K562 (cell line): ENCODE results near the gene DCN. TPM values are rescaled to one million over a fixed set of nuclear protein-coding genes. Genes with fewer than 3 reads are reported as not detected.

ENCODE experiments used
- ATAC-seq: fragments of 200-7000 bp; cut with Tn5 transposase; 3 replicates; pipeline ENCODE4 v1.9.1; 2020; ENCODE audit warnings: moderate library complexity
- BruUV-seq: library from RNA; stranded (reverse); fragments of 400-500 nt; replicated peaks from 2 replicates; lab custom pipeline; 2021; lab: Mats Ljungman, UMichigan
- CTCF ChIA-PET: fragments of 300-600 bp; formaldehyde crosslinking; extraction: SDS; loops from one replicate; lab custom pipeline; 2021; ENCODE audit warnings: low intra/inter-chr PET ratio; lab: Yijun Ruan, JAX
- POLR2A ChIA-PET: fragments of 300-600, 350-650 bp; sonication (Branson Sonifier 250); formaldehyde crosslinking; extraction: SDS; loops from one replicate; lab custom pipeline; 2021; ENCODE audit warnings: antibody characterized with exemption, inconsistent platforms; lab: Yijun Ruan, JAX
- DNase-seq, 4 experiments: peaks; one replicate each; pipeline versions ENCODE4 v3.0.0 to v3.0.0-alpha.2; 2011 to 2018; ENCODE audit warnings: low spot score in 3 of 4, mixed read lengths in 3 of 4; ENCODE audit errors: extremely low read depth in 1 of 4
- FAIRE-seq: peaks from 2 replicates; lab custom pipeline; 2011; peaks lifted over from hg19 to GRCh38; lab: Jason Lieb, UNC
- H2AFZ ChIP-seq: 2 replicates; pipeline ENCODE4 v1.6.0; 2011; ENCODE audit warnings: low read depth, low read length, control low read depth, inconsistent platforms
- H3K27ac ChIP-seq: fragments of 200-600 bp; 3 replicates; pipeline ENCODE4 v1.8.0; 2011; ENCODE audit warnings: low read depth, mild to moderate bottlenecking, control low read depth, inconsistent platforms, low read length, moderate library complexity, mixed read lengths; ENCODE audit errors: extremely low read depth
- H3K27me3 ChIP-seq, 2 experiments: fragments of 300-600 bp in 1 of 2; 2 replicates in 1 of 2; 3 replicates in 1 of 2; pipeline versions ENCODE4 v1.6.0 to v1.8.0; 2011; ENCODE audit warnings: inconsistent platforms in 2 of 2, low read length in 2 of 2, mild to moderate bottlenecking in 1 of 2, mixed read lengths in 1 of 2, moderate library complexity in 1 of 2; ENCODE audit not compliant: control insufficient read depth in 2 of 2, insufficient read depth in 2 of 2
- H3K36me3 ChIP-seq: fragments of 300-600 bp; 3 replicates; pipeline ENCODE4 v1.8.0; 2011; ENCODE audit warnings: mild to moderate bottlenecking, low read length, inconsistent platforms; ENCODE audit not compliant: control insufficient read depth, insufficient read depth
- H3K4me1 ChIP-seq, 2 experiments: fragments of 200-600 bp in 1 of 2; replicated peaks in 1 of 2; 2 replicates in 1 of 2; 3 replicates in 1 of 2; pipeline versions ENCODE4 v1.5.1 to v1.8.0; 2011; ENCODE audit warnings: inconsistent platforms in 2 of 2, low read length in 2 of 2, mild to moderate bottlenecking in 1 of 2, mixed read lengths in 1 of 2, moderate library complexity in 1 of 2; ENCODE audit not compliant: control insufficient read depth in 2 of 2, insufficient read depth in 2 of 2
- H3K4me2 ChIP-seq: 2 replicates; pipeline ENCODE4 v1.6.1; 2011; ENCODE audit warnings: low read length, control low read depth, inconsistent platforms, mixed read lengths; ENCODE audit not compliant: insufficient read depth
- H3K4me3 ChIP-seq: fragments of 200-600 bp; sonication (generic), shearing (Covaris generic); 2 replicates; pipeline ENCODE4 v1.5.1; 2016; ENCODE audit warnings: control low read depth, inconsistent platforms
- H3K79me2 ChIP-seq: fragments of 200-600 bp; 3 replicates; pipeline ENCODE4 v1.8.0; 2011; ENCODE audit warnings: low read length, inconsistent platforms; ENCODE audit not compliant: control insufficient read depth, insufficient read depth
- H3K9ac ChIP-seq, 2 experiments: 2 replicates each; pipeline versions ENCODE4 v1.6.0 to v1.6.1; 2011; ENCODE audit warnings: low read depth in 2 of 2, low read length in 2 of 2, control low read depth in 1 of 2, inconsistent platforms in 1 of 2, mild to moderate bottlenecking in 1 of 2, mixed read lengths in 1 of 2; ENCODE audit not compliant: insufficient read depth in 1 of 2
- H3K9me1 ChIP-seq: one replicate; pipeline ENCODE4 v1.6.0; 2011; ENCODE audit warnings: inconsistent platforms, mild to moderate bottlenecking, low read length, moderate library complexity; ENCODE audit not compliant: control insufficient read depth, insufficient read depth
- H3K9me3 ChIP-seq: replicated peaks from 2 replicates; pipeline ENCODE4 v1.5.1; 2011; ENCODE audit warnings: low read depth, low read length, inconsistent platforms; ENCODE audit not compliant: control insufficient read depth, insufficient read depth
- H4K20me1 ChIP-seq: replicated peaks from 2 replicates; pipeline ENCODE4 v1.6.1; 2011; ENCODE audit warnings: low read length, inconsistent platforms, mixed read lengths; ENCODE audit not compliant: control insufficient read depth, insufficient read depth
- BCOR ChIP-seq: fragments of 450-650 bp; IDR thresholded peaks from 2 replicates; pipeline ENCODE4 v1.6.1; 2016
- CHCHD3 ChIP-seq: fragments of 250-450 bp; sonication (Bioruptor Pico); IDR thresholded peaks from 2 replicates; pipeline ENCODE4 v2.1.2; 2022; ENCODE audit warnings: mild to moderate bottlenecking
- CHD2 ChIP-seq: IDR thresholded peaks from 2 replicates; pipeline ENCODE4 v1.6.1; 2011; ENCODE audit warnings: low read depth, low read length
- HMGN3 ChIP-seq: IDR thresholded peaks from 2 replicates; pipeline ENCODE4 v1.6.1; 2011; ENCODE audit warnings: borderline replicate concordance, low read depth, mild to moderate bottlenecking, mixed read lengths, low read length; ENCODE audit not compliant: insufficient read length; ENCODE audit errors: extremely low read depth
- MAFF ChIP-seq: IDR thresholded peaks from 2 replicates; pipeline ENCODE4 v1.6.1; 2012; ENCODE audit warnings: low read length, improper control_type of control experiment
- MIER1 ChIP-seq: fragments of 450-650 bp; IDR thresholded peaks from 2 replicates; pipeline ENCODE4 v1.6.1; 2016; ENCODE audit warnings: antibody characterized with exemption, mild to moderate bottlenecking, low read depth
- MYNN ChIP-seq, 2 experiments: sonication (generic); formaldehyde crosslinking in 1 of 2; IDR thresholded peaks; 2 replicates each; pipeline versions ENCODE4 v1.5.0 to v1.6.1; 2016 to 2020; ENCODE audit warnings: antibody characterized with exemption in 1 of 2, missing genetic modification reagents in 1 of 2
- SIX5 ChIP-seq, 2 experiments: IDR thresholded peaks; 2 replicates each; pipeline ENCODE4 v1.6.1; 2011; ENCODE audit warnings: low read length in 2 of 2, borderline replicate concordance in 1 of 2, low read depth in 1 of 2, mild to moderate bottlenecking in 1 of 2, moderate library complexity in 1 of 2; ENCODE audit not compliant: insufficient read depth in 1 of 2
- SMARCC2 ChIP-seq: fragments of 450-650 bp; IDR thresholded peaks from 2 replicates; pipeline ENCODE4 v1.6.1; 2017; ENCODE audit warnings: antibody characterized with exemption, moderate library complexity, mild to moderate bottlenecking, low read depth
- ZNF217 ChIP-seq: sonication (generic); formaldehyde crosslinking; IDR thresholded peaks from 2 replicates; pipeline ENCODE4 v1.8.0; 2022; ENCODE audit warnings: mild to moderate bottlenecking, missing genetic modification reagents
- ZNF41 ChIP-seq: fragments of 250-450 bp; sonication (Bioruptor Pico); conservative IDR thresholded peaks from 2 replicates; pipeline ENCODE4 v1.4.0; 2020; ENCODE audit warnings: mild to moderate bottlenecking
- ZNF696 ChIP-seq: fragments of 250-450 bp; sonication (Bioruptor Pico); conservative IDR thresholded peaks from 2 replicates; pipeline ENCODE4 v1.4.0; 2020; ENCODE audit warnings: mild to moderate bottlenecking, moderate library complexity
- WGBS: fragments of 100-300 bp; shearing (Covaris generic); methylation state at CpG from one replicate; pipeline ENCODE4 v1.1.6; 2016; ENCODE audit warnings: low coverage, mixed read lengths; ENCODE audit not compliant: insufficient coverage; ENCODE audit errors: missing lambda C conversion rate; 5-methylcytosine and 5-hydroxymethylcytosine counted together
- in situ Hi-C: fragments of 300-500 bp; cut with MboI; formaldehyde crosslinking; loops from 4 replicates; pipeline ENCODE4 v1.15.0; 2018; ENCODE audit warnings: inconsistent platforms, mixed read lengths
- intact Hi-C: fragments of 100-400 bp; cut with micrococcal nuclease; formaldehyde crosslinking; loops from 2 replicates; pipeline ENCODE4 v1.14.2; 2022
- polyA plus RNA-seq, 8 experiments: library from polyadenylated mRNA; depleted of rRNA in 4 of 8; stranded (reverse) in 5 of 8; unstranded in 3 of 8; fragments of >200 nt; fragmentation: Nextera tagmentation in 2 of 8; fragmentation: Illumina TruSeq in 1 of 8; extraction: Ambion mirVana in 2 of 8; extraction: Trizol in 1 of 8; gene quantifications; 2 replicates each; pipeline versions ENCODE4 v1.2.1 to v1.2.3, GENCODE V29; 2011 to 2014; ENCODE audit warnings: inconsistent platforms in 1 of 8, missing spikeins in 1 of 8
- total RNA-seq, 7 experiments: library from RNA; depleted of rRNA in 6 of 7; stranded (reverse); fragments of >200 nt in 6 of 7; fragmentation: Illumina TruSeq in 2 of 7; extraction: Trizol in 2 of 7; gene quantifications; 2 replicates each; pipeline versions ENCODE4 v1.2.1 to v1.2.3, GENCODE V29; 2011 to 2021; ENCODE audit warnings: low replicate concordance in 1 of 7

The DCN gene
- total and polyA plus RNA-seq, 9 of the 15 experiments (the other 6 are each of a cell fraction or from before 2014, with no cell fraction given) = 0.08 to 2.4 (median 0.31) TPM; not detected in 1

DNA sequence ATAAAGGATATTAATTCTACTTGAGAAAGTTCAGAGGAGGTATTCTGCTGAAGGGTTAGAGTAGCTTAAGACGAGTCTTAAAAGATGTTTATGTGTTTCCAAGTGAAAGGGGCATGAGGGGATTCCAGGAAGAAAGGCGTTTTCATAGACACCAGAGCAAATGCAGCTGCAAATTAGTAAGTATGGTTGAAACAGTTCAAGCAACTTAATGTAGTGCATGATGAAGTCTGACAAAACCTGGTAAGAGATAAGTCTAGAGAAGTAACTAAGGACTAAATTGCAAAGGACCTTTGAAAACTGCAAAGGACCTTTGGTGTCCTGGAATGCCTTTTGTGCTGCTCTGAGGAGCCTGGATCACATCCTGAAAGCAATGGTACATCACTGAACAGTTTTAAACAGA lies 82.8 kb downstream of the DCN start:
- DNase-seq = no peak
- ChIA-PET POLR2A (no interaction called here), CTCF (no interaction called here)
- no peaks in the 10 kb centered on the region for H4K20me1 ChIP-seq
- no peaks in the 10 kb centered on the region for H3K9me3 ChIP-seq
- in situ Hi-C loops = no loop called here
- no peaks in the 10 kb centered on the region for H3K79me2 ChIP-seq
- no peak for FAIRE-seq
- no peak overlapping the region for H3K27ac ChIP-seq
- no peak overlapping the region for H2AFZ ChIP-seq
- no peaks in the 10 kb centered on the region for H3K36me3 ChIP-seq
- H3K4me2 ChIP-seq = no peak overlapping the region
- TF ChIP-seq MAFF (no peak), MIER1 (no peak), MYNN (IDR thresholded peaks at IDR 0.05) (no peak), MYNN (CRISPR knock-in tag; IDR thresholded peaks at IDR 0.05) (no peak), SIX5 (IDR thresholded peaks at IDR 0.05; ENCODE audit: borderline replicate concordance in 1 of 2, insufficient read depth in 1 of 2, low read depth in 1 of 2, low read length in 2 of 2) (no peak), ZNF696 (no peak), BCOR (no peak), ZNF217 (CRISPR knock-in tag) (no peak), HMGN3 (no peak), SMARCC2 (no peak), CHD2 (no peak), CHCHD3 (CRISPR knock-in tag) (no peak), ZNF41 (CRISPR knock-in tag) (no peak)
- whole genome bisulfite sequencing = 0% methylated on average over 2 of the region's 2 CpGs
- H3K9ac ChIP-seq = no peak overlapping the region
- no peak overlapping the region for H3K4me3 ChIP-seq
- ATAC-seq = no peak
- intact Hi-C loops = loop anchor here (10.0 kb wide), 1 partner anchor 225 kb away; no protein-coding TSS in a partner anchor
- BruUV-seq = no TSS peak
- H3K27me3 ChIP-seq = no peaks in the 10 kb centered on the region
- no peaks in the 10 kb centered on the region for H3K9me1 ChIP-seq
- H3K4me1 ChIP-seq = no peaks in the 10 kb centered on the region
